Epithelial cell of proximal tubule (primary cell): ENCODE measurements around the gene MOGAT3. TPM values are rescaled to one million over a fixed set of nuclear protein-coding genes. Genes with fewer than 3 reads are reported as not detected.

Experiments
- DNase-seq: peaks from one replicate; pipeline ENCODE4 v3.0.0-alpha.2; 2011; ENCODE audit warnings: low read depth
- H3K4me3 ChIP-seq: 2 replicates; pipeline ENCODE4 v1.5.1; 2011; ENCODE audit warnings: low read depth, mild to moderate bottlenecking, low read length
- CTCF ChIP-seq: conservative IDR thresholded peaks from 2 replicates; pipeline ENCODE4 v1.5.1; 2012; ENCODE audit warnings: low read depth, mild to moderate bottlenecking, low read length
- total RNA-seq: library from RNA; depleted of rRNA; stranded (reverse); fragments of >200 nt; gene quantifications from 2 replicates; pipeline ENCODE4 v1.2.3, GENCODE V29; 2015

Gene MOGAT3
- total RNA-seq, 1 donor from 2014 or later = not detected

GRCh38 chr7:101237206-101238067 lies 36.6 kb upstream of the MOGAT3 start, which contains the start of gene CLDN15:
TSS of gene CLDN15 (minus strand) at chr7:101237802. CDS start at chr7:101237581, 221 bp downstream.
- no peak within 1 kb of the TSS for H3K4me3 ChIP-seq
- DNase-seq = no peak
- no peak for TF ChIP-seq CTCF

- H3K4me3 ChIP-seq = no peak overlapping the region
- no peak for DNase-seq
- no peak for TF ChIP-seq CTCF
Observed at GRCh38 chr7:101236292-101236835, 35.5 kb upstream of the MOGAT3 start.

- DNase-seq = no peak
- no peak for TF ChIP-seq CTCF
- H3K4me3 ChIP-seq = no peak overlapping the region
Observed at GRCh38 chr7:101235522-101235921, 34.7 kb upstream of the MOGAT3 start.

GRCh38 chr7:101235050-101235449 lies 34.2 kb upstream of the MOGAT3 start:
- H3K4me3 ChIP-seq = no peak overlapping the region
- TF ChIP-seq CTCF = peak; percentile 55
- DNase-seq = no peak

- no peak for DNase-seq
- no peak overlapping the region for H3K4me3 ChIP-seq
- no peak for TF ChIP-seq CTCF
Observed at GRCh38 chr7:101234636-101235035, 33.8 kb upstream of the MOGAT3 start.

- DNase-seq = no peak
- no peak overlapping the region for H3K4me3 ChIP-seq
- no peak for TF ChIP-seq CTCF
Observed at GRCh38 chr7:101233907-101234547, 33.2 kb upstream of the MOGAT3 start.
